ENCODE data around the gene TMF1. TPM values are rescaled to one million over a fixed set of nuclear protein-coding genes. Genes with fewer than 3 reads are reported as not detected.

TMF1 gene
- total and polyA plus RNA-seq, 12 donors = 6.9 to 41.9 (median 27.3) TPM

DNA sequence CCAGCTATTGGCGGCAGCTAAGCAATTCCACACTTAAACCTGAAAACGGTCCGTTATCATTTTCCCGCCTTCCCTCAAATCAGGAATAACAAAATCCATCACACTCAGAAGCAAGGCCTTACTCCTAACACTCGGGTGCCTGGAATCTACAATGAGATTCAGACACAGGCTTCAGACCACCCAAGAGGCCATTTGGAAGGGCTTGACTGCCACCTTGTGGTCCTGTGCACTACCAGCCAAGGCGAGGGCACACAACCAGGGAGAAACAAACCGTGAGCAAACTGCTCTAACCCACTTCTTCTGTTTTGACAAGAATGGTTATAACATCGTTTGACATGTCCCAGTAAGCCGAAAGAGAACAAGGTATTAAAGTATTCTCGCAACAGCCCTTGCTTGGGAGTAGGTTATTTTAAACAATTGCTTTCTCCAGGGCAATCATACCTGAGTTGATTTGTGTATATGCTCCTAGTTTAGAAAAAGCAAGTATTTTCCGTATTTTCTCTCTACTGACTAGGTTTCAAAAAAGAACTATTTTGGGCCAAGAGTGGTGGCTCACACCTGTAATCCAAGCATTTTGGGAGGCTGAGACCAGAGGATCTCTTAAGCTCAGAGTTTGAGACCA lies 79.7 kb downstream of the TMF1 start:
- Histone ChIP-seq H3K4me1 (replicated peaks in 1 of 2) (peaks cover 0 to 2% of the 10 kb centered on the region in 2 donors), H3K9me3 (replicated peaks in 1 of 3) (no peaks in the 10 kb centered on the region), H3K36me3 (replicated peaks in 1 of 2) (peaks cover 0 to 10% of the 10 kb centered on the region in 2 donors), H3K4me3 (no peak overlapping the region), H3K27ac (no peak overlapping the region), H3K27me3 (no peaks in the 10 kb centered on the region)
- TF ChIP-seq, protein P1, sequence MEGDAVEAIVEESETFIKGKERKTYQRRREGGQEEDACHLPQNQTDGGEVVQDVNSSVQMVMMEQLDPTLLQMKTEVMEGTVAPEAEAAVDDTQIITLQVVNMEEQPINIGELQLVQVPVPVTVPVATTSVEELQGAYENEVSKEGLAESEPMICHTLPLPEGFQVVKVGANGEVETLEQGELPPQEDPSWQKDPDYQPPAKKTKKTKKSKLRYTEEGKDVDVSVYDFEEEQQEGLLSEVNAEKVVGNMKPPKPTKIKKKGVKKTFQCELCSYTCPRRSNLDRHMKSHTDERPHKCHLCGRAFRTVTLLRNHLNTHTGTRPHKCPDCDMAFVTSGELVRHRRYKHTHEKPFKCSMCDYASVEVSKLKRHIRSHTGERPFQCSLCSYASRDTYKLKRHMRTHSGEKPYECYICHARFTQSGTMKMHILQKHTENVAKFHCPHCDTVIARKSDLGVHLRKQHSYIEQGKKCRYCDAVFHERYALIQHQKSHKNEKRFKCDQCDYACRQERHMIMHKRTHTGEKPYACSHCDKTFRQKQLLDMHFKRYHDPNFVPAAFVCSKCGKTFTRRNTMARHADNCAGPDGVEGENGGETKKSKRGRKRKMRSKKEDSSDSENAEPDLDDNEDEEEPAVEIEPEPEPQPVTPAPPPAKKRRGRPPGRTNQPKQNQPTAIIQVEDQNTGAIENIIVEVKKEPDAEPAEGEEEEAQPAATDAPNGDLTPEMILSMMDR (IDR thresholded peaks at IDR 0.05) = peak; percentile 54 to 88 (median 82)
- no peak for TF ChIP-seq POLR2A (IDR thresholded peaks at IDR 0.05)
- WGBS, 4 donors = 24 to 31% (median 29%) methylated on average over 11 of the region's 11 CpGs
- intact Hi-C loops (cut with DNase I) = no loop called here
- DNase-seq = peak; percentile 58 to 82 (median 69)

MicroRNAs within 50 kb of the gene (microRNA counts, 767-probe panel; counts per million panel counts)
- microRNA hsa-miR-3136-5p = 0 counts per million in 2 donors

Small RNA genes within 50 kb of the gene (microRNA-seq; reads per million reads assigned to microRNA genes)
- 0 to 0.57 (median 0.45) reads per million in 3 donors for gene MIR3136

Small RNA genes within 50 kb of the gene (small RNA-seq; reads per million reads assigned to genes)
- 0 to 0.08 reads per million in 2 donors for gene MIR3136

Other genes with a start within 250 kb of the TMF1 start
- 10 to 100 TPM in 2 of 9 donors, 1 to 10 TPM in 7; 2.4 to 15.5 (median 4.8) TPM for gene TAFA4, start 119.8 kb downstream of the TMF1 start, total RNA-seq
- 1 to 10 TPM; 2.8 to 7.4 (median 6.2) TPM for gene TAFA4, start 119.8 kb downstream of the TMF1 start, polyA plus RNA-seq
- gene EOGT, start 38.6 kb downstream of the TMF1 start, total RNA-seq = 10 to 100 TPM; 15.9 to 39.1 (median 19.1) TPM
- 10 to 100 TPM; 21.5 to 43.7 (median 22.3) TPM for gene EOGT, start 38.6 kb downstream of the TMF1 start, polyA plus RNA-seq
- 10 to 100 TPM; 39.6 to 85.7 (median 64.4) TPM for gene UBA3, start 28.0 kb upstream of the TMF1 start, total RNA-seq
- gene UBA3, start 28.0 kb upstream of the TMF1 start, polyA plus RNA-seq = 10 to 100 TPM; 31.8 to 76.9 (median 34.4) TPM
- 100 to 1,000 TPM; 105 to 276 (median 186) TPM for gene ARL6IP5, start 32.6 kb upstream of the TMF1 start, total RNA-seq
- gene ARL6IP5, start 32.6 kb upstream of the TMF1 start, polyA plus RNA-seq = 100 to 1,000 TPM; 100 to 198 (median 130) TPM
- under 1 TPM in 3 of 9 donors, not detected in 6; 0.04 to 0.14 (median 0.10) TPM for gene LMOD3, start 70.3 kb upstream of the TMF1 start, total RNA-seq
- under 1 TPM; 0.03 to 0.08 (median 0.07) TPM for gene LMOD3, start 70.3 kb upstream of the TMF1 start, polyA plus RNA-seq

All from adrenal gland (tissue), 12 donors.